Fibroblast of mammary gland (primary cell): ENCODE results near the gene SHANK3.

ENCODE experiments used
- DNase-seq: peaks from one replicate; pipeline ENCODE4 v3.0.0-alpha.2; 2010; ENCODE audit warnings: low read depth
- H3K4me3 ChIP-seq: 2 replicates; pipeline ENCODE4 v1.5.1; 2011; ENCODE audit warnings: low read depth, mild to moderate bottlenecking, low read length, moderate library complexity; ENCODE audit not compliant: control insufficient read depth
- TF ChIP-seq, protein P1 (sequence below): conservative IDR thresholded peaks from 2 replicates; pipeline ENCODE4 v1.5.1; 2011; ENCODE audit warnings: low read depth, low read length, inconsistent platforms; ENCODE audit not compliant: control insufficient read depth, insufficient read depth

SHANK3 gene

DNA sequence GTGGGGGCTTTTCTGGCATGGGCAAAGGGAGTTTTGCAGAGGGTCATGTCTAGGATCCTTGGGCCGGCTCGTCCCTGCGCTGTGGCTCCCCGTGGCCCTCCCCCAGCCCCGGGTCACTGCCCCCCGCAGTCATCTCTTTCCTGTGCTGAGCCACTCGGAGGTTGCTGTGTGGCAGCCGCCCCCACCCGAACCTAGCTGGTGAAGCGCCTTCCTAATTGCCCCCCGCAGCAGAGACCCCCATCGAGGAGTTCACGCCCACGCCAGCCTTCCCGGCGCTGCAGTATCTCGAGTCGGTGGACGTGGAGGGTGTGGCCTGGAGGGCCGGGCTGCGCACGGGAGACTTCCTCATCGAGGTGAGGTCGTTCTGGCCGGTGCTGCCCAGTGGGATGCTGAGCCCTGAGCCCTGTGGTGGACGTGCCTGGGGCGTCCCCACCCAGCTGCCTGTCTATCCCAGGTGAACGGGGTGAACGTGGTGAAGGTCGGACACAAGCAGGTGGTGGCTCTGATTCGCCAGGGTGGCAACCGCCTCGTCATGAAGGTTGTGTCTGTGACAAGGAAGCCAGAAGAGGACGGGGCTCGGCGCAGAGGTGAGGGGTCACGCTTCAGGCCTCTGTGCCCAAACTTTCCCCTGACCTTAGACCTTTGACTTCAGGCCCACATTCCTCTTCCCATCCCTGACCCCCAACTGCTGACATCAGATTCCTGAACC lies 32.0 kb downstream of the SHANK3 start:
- TF ChIP-seq, protein P1, sequence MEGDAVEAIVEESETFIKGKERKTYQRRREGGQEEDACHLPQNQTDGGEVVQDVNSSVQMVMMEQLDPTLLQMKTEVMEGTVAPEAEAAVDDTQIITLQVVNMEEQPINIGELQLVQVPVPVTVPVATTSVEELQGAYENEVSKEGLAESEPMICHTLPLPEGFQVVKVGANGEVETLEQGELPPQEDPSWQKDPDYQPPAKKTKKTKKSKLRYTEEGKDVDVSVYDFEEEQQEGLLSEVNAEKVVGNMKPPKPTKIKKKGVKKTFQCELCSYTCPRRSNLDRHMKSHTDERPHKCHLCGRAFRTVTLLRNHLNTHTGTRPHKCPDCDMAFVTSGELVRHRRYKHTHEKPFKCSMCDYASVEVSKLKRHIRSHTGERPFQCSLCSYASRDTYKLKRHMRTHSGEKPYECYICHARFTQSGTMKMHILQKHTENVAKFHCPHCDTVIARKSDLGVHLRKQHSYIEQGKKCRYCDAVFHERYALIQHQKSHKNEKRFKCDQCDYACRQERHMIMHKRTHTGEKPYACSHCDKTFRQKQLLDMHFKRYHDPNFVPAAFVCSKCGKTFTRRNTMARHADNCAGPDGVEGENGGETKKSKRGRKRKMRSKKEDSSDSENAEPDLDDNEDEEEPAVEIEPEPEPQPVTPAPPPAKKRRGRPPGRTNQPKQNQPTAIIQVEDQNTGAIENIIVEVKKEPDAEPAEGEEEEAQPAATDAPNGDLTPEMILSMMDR = no peak
- H3K4me3 ChIP-seq = no peak overlapping the region
- DNase-seq = no peak

DNA sequence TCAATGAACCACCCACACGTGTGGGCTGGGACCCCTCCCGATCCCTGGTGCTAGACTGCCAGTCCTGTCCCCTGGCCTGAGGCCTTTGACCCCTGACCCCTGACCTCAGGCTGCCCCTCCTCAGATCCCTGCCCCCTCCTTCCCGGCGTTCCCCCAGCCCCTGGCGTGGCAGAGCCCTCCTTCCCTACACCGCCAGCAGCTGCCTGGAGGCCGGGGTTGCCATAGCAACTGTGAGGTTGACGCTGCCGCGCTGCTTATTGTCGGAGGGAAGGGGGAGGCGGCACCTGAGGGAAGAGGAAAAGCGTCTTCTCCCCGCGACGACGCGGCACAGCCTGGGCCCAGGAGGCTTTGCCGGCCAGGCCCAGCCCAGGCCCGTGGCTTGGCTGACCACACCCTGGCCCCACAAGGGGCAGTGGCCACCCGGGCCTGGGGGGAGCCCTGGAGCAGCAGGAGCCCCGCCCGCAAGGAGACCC lies 32.6 kb downstream of the SHANK3 start:
- no peak overlapping the region for H3K4me3 ChIP-seq
- TF ChIP-seq, protein P1 = no peak
- DNase-seq = peak; percentile 32

DNA sequence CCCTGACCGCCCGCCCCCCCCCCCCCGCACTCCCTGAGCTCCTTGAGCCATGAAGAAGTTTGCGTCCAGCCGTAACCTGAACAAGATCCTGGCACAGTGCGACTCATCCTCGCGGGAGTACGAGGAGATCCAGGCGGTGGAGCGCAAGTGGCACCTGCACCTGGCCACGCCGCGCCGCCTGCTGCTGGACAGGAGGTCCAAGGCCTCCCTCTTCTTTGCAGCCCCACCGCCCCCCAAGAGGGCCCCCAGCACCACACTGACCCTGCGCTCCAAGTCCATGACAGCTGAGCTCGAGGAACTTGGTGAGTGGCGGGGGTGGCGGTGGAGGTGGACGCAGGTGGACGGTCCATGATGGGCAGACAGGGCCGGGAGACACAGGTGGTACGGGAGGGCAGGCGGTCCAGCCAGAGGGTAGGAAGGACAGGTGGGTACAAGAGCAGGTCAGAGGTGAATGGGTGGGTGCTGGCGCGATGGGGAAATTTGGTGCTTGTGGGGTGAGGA lies 33.3 kb downstream of the SHANK3 start:
- TF ChIP-seq, protein P1 = no peak
- DNase-seq = no peak
- no peak overlapping the region for H3K4me3 ChIP-seq

DNA sequence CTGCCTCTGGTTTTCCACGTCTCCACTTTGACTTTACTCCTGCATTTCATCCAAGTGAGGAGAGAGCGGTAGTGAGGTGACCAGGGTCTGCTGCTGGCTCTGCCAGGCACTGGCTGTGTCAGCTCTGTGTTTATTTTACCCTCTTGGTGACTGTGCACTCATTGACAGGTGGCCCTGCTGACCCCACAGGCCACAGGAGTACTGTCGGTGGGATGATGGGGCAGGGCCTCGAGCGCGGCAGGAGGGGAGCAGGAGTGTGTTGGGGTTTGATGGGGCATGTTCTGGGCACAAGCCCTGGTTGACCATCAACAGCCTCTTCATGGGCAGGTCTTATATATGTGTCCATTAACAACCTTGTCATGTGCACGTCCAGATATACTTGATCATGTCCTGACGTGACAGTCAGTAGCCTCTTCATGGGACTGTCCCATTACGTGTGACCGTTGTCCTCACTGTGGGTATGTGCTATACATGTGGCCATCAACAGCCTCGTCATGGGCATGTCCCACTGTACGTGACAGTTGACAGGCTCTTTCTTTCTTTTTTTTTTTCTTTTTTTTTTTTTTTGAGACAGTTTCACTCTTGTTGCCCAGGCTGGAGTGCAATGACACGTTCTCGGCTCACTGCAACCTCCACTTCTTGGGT lies 34.0 kb downstream of the SHANK3 start:
- TF ChIP-seq, protein P1 = no peak
- no peak overlapping the region for H3K4me3 ChIP-seq
- DNase-seq = no peak

DNA sequence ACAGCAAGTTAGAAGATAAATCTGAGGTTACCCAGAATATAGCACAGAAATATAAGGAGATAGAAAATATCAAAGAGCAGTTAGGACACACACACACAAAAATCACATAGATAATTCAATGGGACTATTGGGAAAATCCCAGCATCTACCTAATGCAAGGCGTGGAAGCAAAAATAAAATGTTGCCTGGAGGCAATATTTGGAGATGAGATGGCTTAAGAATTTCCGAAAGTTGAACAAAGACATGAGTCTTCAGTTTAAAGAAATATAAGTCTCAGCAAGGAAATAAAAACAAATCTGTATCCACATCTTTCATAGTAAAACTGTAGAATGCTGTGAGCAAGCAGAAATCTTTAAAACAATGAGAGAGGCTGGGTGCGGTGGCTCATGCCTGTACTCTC lies 35.9 kb downstream of the SHANK3 start:
- H3K4me3 ChIP-seq = no peak overlapping the region
- TF ChIP-seq, protein P1 = no peak
- no peak for DNase-seq

DNA sequence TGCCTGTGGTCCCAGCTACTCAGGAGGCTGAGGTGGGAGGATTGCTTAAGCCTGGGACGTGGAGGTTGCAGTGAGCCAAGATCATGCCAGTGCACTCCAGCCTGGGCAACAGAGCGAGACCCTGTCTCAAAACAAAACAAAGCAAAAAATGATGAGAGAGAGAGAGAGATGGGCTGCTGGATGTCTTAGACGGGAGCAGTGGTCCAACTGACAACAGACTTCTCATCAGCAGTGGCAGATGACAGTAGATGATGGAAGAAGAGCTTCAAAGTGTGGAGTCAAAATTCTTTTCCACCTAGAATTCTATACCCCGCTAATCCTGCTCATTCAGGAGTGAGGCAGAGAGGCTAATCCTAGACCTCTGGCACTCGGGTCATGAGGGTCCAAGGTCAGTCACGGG lies 36.4 kb downstream of the SHANK3 start:
- H3K4me3 ChIP-seq = no peak overlapping the region
- DNase-seq = no peak
- TF ChIP-seq, protein P1 = no peak

DNA sequence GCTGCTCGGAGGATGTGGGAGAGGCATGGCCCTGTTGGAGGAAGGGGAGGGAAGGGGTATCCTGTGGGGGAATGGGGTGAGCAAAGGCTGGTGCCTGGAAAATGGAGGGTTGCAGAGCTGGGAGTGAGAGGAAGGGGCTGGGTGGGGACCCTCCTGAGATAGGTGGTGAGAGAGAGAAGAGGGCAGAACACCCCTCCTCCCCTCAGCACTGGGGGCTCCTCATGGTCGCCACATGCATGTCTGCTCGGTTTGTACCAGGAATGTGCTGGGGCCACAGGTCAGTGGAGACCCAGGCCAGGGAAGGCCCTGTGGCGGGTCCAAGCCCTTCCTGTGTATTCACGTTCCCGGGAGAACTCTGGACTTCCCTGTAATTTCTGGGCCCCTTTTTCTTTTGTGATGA lies 37.6 kb downstream of the SHANK3 start:
- no peak overlapping the region for H3K4me3 ChIP-seq
- TF ChIP-seq, protein P1 = no peak

More for the DNA sequence above, 37.6 kb downstream of the SHANK3 start:
- DNase-seq = no peak
